Retina (tissue), 1 donor: ENCODE measurements around the gene MLN.

Source experiments
- DNase-seq: peaks from one replicate; pipeline ENCODE4 v3.0.0-alpha.2; 2016

Gene MLN, protein sequence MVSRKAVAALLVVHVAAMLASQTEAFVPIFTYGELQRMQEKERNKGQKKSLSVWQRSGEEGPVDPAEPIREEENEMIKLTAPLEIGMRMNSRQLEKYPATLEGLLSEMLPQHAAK

DNA sequence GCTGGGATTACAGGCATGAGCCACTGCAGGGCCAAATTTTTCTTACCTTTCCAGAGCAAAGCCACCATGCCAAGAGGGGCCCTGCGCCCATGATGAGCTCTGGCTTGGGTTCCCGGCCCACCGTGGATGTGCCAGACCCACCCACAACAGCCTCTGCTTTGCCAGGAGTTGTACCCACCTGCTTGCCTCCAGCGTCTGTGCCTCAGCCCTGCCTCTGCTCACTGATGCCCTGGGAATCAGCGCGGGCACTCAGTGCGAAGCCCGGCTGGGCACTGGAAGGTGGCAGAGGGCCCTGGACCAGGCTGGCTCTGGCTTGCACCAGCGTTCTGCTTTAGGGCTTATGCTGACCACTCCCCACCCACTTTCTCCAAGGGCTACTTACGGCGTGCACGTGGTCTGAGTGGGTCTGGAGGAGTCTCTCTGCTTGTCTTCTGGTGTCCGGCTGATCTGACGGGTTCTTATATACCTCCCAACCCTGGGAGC is at the start of gene MLN:
Gene MLN (minus strand): TSS at position 433 of the 483 bp plus-strand sequence. CDS start 2,840 bp downstream, outside the sequence.
- no peak for DNase-seq

DNA sequence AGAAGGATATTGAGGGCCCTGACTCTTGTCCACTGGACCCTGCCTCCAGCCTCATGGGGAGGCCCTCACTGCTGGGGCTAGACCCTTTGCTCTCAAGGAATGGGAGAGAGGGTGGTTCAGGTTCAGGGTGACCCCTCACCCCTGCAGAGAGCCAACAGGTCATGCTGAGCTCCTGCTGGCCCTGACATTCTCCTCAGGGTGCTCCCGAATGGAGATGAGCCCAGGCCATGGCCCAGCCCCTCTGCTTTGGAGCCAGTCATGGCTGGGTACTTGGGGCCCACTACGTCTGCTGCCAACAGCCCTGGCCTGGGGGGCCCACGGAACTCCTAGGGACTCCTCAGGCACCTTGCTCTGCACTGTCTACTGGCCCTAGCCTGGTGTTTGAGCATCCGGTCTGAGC is 49.2 kb upstream of the MLN start:
- no peak for DNase-seq

DNA sequence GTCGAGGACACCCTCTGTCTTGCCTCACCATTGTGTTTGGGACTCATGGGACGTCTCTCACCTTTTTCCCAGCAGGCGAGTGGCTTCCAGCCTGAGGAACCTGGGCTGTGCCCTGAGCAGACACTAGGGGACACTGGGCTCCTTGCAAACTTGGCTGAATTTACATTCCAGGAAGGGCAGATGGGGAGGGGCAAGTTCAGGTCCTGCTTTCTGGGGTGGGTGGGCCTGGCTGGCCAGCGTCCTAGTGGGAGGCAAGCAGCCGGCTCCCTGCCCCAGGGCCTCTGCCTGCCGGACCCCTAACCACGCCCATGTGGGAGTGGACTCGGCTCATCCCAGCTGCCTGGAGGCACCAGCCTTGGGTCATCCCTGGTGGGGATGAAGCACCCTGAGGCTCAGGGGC is 48.2 kb upstream of the MLN start:
- DNase-seq, result no peak

DNA sequence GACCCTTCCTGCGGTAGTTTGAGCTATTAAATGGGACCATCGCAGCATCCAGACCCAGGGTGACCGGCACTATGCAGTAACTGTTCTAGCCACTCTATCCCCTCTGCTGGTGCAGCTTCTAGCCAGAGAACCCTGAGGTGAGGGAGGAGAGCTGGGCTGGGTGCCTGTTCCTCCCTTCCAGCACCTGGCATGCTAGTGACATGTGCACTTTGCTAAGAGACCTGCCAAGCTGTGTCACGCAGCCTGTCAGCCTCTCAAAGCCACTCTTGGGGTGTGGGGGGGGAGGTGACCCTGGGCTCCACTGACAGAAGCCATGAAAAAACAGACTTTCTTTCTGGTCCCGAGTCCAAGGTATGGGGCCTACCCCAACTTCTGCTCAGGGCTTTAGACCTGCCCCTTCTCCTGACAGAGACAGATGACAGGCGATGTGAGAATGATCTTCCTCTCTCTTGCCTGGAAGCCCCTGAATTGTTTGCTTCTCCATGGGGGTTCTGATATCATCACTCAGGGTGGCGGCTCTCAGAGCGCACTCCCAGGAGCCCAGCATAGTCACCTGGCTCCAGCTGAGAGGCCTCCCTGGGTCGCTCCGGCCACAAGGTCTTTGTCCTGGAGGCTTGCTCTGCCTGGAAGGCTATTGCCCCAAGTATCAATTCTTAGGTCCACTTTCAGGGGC is 47.2 kb upstream of the MLN start:
- no peak for DNase-seq

DNA sequence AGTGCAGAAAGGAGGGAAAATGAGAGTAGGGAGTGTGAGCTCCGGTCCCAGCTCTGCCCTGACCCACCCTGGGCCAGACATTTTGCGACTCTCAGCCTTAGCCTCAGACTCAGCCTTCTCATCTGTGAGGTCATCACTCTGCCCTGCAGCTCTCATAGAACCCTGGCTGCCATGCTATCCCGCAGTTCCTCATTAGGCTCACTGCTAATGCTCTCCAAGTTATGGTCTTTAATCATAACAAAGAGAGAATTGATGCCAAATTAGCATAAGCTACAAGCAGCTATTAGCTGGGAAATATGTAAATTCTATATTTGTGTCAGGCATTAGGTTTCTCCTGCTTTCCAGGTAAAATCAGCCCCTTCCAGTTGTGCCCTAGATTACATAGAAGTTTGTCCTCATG is 46.5 kb upstream of the MLN start:
- no peak for DNase-seq

DNA sequence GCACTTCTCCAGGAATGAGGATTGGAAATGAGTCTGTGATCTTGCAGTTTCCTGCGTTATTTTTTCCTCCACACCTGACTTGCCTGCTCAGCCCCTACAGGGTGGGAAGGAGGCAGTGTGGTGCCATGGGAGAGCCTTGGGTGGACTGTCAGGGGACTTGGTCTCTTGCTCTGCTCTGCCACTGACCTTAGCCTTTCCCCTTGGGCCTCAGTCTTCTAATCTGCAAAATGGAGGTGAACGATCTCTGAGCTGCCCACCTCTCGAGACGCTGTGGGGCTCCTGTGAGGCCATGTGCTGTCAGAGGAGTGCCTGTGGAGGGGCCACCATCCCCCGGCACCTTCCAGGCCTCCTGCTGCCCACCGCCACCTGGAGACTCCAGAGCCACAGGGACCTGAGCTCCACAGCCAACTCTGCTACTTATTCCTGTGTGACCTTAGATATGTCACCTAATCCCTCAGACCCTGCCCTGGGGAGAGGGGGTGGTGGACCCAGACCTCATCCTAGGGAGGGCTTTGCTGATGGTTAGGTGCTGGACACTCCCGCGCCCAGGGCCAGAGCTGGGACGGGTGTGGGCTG is 45.8 kb upstream of the MLN start:
- no peak for DNase-seq

DNA sequence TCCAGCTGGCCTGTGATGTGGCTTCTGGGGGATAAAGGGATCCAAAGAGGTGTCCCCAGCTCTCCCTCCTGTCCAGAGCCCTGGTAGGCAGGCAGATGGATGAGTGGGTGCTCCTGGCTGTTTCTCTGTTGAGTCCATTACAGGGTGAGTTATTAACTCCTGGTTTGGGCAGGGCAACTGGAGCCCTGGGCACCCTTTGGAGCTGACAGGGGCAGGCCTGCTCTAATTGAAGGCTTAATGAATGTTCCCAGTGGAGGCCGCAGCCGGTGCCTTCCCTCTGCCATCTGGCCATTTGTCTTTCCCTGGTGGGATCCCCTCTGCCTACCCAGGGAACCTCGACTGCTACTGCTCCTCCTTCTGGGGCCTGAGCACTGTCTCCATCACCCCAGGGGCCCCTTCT is 44.7 kb upstream of the MLN start:
- DNase-seq, result peak; percentile 60

DNA sequence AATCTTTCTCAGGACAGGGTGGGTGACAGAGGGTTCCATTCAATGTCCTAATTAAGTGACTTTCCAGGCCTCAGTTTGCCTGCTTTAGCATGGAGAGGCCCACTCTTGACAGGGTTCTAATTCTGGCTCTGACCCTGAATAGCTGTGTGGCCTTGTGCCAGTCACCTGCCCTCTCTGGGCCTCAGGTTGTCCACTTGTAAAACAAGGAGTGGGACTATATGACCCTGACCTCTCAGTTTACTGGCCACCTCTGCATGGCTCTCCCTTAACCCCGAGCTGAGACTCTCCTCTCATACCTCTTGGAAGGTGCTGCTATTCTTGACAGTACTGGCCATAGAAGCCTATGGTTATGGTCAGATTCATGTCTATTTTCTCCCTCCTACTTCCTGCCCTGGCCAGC is 44.1 kb upstream of the MLN start:
- no peak for DNase-seq

DNA sequence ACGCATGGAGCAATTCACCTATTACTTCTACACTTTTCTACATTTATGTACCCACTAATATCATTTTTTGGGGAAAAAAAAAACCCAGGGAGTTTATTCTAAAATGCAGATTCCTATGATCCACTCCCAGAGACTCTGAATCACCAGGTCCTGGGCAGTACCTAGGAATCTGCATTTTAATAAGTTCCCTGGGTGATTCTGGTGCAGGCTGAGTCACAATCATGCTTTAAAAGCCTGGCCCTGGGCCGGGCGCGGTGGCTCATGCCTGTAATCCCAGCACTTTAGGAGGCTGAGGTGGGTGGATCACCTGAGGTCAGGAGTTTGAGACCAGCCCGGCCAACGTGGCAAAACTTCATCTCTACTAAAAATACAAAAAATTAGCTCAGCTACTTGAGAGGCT is 43.3 kb upstream of the MLN start:
- no peak for DNase-seq

DNA sequence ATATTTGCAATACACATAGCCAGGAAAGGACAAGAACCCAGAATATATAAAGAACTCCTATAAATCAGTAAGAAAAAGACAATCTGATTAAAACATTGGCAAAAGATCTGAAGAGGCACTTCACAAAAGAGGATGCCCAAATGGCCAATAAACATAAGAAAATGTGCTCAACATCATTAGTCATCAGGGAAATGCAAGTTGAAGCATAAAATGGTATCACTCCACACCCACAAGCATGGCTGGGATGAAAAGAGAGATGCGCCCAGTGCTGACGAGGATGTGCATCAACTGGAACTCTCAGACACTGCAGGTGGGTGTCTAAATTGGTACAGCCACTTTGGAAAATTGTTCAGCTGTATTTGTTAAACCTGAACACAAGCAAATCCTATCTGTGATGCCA is 42.4 kb upstream of the MLN start:
- no peak for DNase-seq

DNA sequence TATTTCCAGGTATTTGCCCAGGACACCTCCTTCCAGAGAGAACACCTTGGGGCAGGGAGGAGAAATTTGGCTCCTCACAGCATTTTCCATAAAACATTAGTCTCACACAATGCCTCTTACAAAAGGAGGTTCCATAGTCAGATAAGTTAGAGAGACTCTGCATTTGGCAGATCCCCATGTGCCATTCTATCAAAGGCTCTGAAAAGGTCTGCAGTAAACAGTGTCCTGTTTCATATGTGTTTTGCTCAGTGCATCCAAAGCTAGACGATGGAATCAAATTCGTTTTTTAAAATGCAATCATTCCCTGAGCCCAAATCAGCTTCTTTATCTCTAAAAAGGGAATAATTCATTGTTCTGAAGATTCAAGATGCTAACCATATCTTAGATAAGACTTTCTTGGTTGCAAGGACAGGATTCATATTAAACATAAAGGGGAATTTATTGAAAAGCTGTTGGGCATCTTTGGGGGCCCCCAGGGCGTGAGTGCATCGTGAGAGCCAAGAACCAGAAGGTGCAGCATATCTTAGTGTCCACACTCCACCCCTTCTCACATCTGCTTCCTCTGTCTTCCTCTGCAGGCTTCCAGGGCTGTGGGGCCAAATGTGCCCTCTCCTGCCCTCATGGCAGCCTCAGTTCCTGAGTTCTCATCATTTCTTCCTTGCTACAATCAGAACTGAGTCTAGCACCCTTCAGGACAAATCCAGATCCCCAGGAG is 41.4 kb upstream of the MLN start:
- no peak for DNase-seq

DNA sequence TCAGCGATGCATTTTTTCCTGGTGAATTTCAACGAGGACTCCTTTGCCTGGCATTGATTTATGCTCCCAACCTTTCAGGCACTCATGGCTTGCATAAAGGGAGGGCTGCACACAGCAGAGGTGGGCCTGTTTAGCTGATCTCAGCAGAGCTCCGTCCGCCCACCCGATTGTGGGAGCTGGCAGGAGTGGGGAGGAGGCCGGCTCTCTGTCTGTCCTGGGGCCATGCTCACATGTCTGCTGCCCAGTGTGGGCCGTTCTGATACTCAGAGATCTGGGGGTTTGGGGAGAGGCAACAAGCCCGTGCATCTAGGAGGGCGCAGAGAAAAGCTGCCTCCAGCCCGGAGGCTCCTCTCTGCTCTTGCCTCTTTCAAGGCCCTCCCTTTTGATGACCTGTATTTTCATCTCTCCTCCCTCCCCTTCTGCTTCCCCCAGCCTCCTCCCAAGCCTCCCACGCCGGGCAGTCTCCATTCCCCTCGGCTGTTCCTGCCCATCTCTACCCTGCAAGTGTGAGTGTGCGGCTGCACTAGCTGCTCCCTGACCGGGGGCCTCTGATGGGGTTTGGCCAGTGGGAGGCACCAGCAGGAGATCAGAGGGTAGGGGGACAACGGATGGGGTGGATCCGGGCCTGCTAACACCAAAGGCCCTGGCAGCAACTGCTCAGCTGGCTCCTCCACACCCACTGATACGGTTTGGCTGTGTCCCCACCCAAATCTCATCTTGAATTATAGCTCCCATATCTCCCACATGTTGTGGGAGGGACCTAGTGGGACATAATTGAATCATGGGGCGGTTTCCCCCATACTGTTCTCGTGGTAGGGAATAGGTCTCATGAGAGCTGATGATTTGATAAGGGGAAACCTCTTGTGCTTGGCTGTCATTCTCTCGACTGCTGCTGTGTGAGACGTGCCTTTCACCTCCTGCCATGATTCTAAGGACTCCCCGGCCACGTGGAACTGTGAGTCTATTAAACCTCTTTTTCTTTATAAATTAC is 39.6 kb upstream of the MLN start:
- DNase-seq, result no peak

DNA sequence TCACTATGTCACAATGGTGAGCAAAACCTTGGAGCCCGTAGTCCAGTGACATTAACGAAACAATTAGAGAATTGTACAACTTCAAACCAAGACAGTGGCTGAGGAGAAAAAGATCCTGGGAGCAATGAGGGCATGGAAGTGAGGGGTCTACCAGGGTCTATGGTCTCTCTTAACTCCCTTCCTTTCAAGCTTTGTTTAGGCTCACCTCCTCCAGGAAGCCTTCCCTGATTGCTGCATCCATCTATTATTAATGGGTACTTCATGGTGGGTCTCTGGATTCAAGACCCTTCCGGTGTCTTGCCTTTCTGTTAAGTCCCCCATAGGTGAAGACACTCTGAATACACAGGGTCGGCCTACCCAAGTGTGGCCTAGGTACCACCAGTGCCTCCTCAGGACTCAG is 38.1 kb upstream of the MLN start:
- DNase-seq, result no peak

DNA sequence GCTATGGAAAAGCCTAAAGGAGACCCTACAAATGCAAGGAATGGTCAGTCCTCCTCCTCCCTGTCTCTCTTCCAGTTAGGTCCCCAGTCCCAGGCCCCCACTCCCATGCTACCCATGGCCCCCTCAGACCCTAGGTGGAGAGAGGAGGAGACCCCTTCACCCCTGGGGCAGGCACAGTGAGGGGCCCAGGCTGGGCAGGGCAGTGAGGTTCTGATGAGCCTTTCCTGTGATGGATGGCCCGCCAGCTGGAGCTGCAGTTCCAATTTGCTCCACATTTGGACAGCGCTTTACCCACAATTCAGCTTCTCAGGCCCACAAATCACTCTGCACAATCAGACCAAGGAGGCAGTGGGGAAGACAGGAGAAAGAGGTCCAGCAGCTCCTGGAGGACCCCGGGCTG is 37.3 kb upstream of the MLN start:
- no peak for DNase-seq

DNA sequence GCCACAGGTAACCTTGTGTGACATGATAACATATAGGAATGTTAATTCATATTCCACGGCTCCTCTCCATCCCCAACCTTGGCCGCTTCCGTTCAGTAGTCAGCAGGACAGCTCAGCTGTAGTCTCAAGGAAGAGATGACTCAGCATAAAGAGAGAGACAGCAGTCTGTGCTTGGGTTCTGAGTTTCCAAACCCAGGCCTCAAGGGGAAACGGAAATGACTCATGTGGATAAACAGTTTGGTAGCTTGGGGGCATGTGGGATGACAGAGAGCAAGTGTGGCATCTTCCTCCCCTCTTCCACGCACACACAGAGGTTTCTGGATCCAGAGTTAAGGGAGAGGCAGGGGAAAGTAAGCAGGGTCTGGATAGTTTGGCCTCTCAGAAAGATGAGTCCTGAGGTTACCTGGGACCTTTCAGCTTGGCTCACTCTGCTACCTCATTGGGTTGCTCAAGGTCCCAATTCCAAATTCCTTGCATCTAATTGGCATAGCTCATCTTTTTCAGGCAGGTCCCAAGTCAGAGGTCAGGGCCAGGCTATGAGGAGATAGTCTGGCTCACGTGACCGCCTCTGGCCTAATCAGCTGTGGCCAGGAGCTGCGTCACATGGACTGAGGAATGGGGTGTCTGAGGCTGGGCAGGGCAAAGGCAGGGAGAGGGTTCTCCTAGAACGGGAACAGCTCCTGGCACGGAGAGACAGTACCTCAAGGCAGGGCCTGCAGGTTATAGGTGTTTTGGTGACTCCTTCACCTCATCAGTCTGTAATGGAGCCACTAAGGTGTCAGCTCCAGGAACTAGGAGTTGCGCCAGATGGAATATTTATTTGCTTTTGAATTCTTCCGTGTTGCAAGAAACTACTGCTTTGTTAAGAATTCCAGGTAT is 36.5 kb upstream of the MLN start:
- no peak for DNase-seq

DNA sequence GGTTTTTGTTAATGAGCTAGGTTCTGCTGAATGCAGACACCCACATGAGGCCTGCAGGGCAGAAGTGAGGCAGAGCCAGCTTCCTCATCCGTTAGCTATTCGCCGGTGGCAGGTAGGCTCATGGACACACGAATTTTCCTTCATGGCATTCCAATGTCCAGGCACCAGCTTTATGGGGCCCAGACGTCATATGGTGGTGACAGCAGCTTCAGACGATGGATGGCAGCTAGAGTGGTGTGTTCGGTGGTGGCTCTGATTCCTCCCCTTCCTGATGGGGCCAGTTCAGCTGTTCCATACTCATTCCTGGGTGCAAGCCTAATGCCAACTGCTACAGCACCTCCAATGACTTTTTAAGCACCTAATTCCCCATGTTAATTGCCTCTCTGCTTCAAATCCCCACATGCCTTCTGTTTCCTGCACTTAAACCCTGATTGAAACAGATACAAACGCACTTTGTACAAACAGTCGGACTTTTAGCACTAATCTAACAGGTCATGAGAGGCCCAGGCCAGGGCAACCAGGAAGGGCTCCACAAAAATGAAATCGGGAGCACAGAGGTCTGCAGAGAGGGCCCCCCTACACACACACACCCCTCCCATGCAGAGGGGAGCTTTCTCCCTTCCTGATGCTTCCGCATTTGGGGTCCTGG is 35.7 kb upstream of the MLN start:
- DNase-seq, result no peak

DNA sequence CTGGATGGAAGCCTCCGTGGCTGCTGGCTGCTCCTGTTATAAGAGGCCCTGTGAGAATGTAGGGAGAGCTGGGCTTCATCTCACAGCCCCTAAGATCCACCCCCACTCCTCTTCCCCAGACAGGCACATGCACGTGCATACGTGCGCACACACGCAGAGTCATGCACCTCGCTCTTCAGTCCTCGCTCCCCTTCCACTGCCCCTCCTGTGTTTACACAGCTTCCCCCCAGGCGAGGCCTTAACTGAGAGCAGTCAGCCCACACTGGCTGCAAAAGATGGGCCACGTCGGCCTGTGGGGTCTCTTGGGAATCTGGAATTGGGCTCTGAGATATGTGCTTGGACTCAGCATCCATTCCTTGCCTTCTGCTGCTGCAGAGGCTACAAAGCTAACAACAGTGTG is 35.2 kb upstream of the MLN start:
- DNase-seq, result no peak

DNA sequence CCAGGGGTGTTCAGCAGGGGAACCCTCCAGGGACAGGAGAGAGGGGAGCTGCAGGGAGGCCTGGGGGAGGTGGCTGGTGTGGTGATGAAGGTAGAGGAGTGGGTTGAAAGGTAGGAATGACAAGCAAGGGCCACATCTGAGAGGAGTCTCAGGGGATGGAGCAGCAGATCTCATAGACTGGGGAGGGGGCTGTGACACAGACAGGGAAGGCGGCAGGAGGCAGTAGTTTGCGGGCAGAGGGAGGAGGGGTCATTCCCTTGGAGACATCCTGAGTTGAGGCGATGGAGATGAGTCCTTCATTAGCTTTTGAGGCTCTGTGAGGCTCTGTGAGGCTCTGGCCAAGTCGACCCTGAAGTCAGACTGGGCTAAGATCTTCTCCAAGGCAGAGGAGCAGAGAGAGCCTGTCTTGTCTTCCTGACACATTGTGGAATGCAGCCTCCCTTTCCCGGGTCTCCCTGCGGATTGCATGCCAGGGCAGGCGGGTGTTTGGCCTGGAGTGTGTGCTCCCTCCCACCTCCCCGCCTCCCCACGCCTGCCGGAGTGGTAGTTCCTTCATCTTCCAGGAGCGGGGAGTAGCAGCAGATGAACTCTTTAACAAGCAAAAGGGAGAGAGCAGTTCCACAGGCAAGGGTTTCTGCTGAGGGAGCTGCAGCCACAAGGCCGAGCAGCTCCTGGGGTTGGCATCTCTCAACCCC is 34.3 kb upstream of the MLN start:
- DNase-seq, result no peak

DNA sequence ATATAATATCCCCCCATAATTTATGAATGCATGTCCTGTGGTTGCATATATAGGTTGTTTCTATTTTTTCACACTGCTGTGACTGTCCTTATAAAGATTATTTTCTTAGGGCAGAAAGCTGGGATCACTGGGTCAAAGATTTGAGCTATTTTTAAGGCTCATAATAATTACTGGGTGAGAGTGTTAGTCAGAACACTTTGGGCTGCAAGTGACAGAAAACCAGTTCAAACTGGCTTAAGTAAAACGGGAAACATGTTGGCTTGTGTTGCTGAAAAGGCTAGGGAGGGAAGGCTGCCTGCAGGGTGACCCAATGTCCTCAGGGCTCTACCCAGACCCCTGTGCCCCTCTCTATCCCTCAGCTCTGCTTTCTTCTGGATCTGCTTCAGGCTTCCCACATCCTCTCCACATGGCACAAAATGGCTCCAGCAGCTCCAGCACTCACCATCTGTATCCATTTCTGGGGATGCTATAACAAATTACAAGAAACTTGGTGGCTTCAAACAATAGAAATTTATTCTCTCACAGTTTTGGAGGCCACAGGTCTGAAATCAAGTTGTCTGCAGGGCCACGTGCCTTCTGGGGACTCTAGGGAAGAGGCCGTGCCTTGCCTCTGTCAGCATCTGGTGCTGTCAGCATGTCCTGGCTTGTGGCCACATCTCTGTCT is 33.1 kb upstream of the MLN start:
- DNase-seq, result no peak
